Hematopoietic multipotent progenitor cell (in vitro differentiated cells): Measurements from ENCODE around the gene ACOT2. TPM values are rescaled to one million over a fixed set of nuclear protein-coding genes. Genes with fewer than 3 reads are reported as not detected.
"Not testable (repeated sequence)": the region's sequence is repeated elsewhere in the genome, so short reads cannot be mapped to it uniquely, and the experiment has no call there.

Experiments used
- DNase-seq, 3 donors: peaks; one replicate each; pipeline ENCODE4 v3.0.0-alpha.2; 2011 to 2015; ENCODE audit warnings: low read depth in 2 of 3, low spot score in 2 of 3
- total RNA-seq: library from RNA; depleted of rRNA; stranded (reverse); fragments of >200 nt; gene quantifications from one replicate; pipeline ENCODE4 v1.2.3, GENCODE V29; 2012

ACOT2 gene
- total RNA-seq, result 54.4 TPM

- DNase-seq, result peak in 2 of 3 donors; percentile 76 to 83
Observed at GRCh38 chr14:73569185-73569958, at the start of gene ACOT2. ACOT2 (plus strand) TSS chr14:73569213; CDS start chr14:73569241, 28 bp downstream.

- no peak for DNase-seq
Observed at GRCh38 chr14:73521229-73521628, 47.8 kb upstream of the ACOT2 start.

GRCh38 chr14:73524493-73524892, 44.5 kb upstream of the ACOT2 start:
- no peak for DNase-seq

GRCh38 chr14:73526036-73526984, 42.7 kb upstream of the ACOT2 start:
- no peak for DNase-seq

GRCh38 chr14:73529356-73529755, 39.7 kb upstream of the ACOT2 start:
- DNase-seq, result not testable (repeated sequence)

GRCh38 chr14:73531971-73532370, 37.0 kb upstream of the ACOT2 start:
- not testable (repeated sequence) for DNase-seq

GRCh38 chr14:73537244-73538045, 31.6 kb upstream of the ACOT2 start:
- DNase-seq, result peak in 2 of 3 donors; percentile 8 to 24

- DNase-seq, result peak in 1 of 3 donors; percentile 27
Observed at GRCh38 chr14:73539017-73539416, 30.0 kb upstream of the ACOT2 start.

- DNase-seq, result not testable (repeated sequence)
Observed at GRCh38 chr14:73542961-73543360, 26.1 kb upstream of the ACOT2 start.

GRCh38 chr14:73545353-73545752, 23.7 kb upstream of the ACOT2 start:
- not testable (repeated sequence) for DNase-seq

- DNase-seq, result not testable (repeated sequence)
Observed at GRCh38 chr14:73549097-73549496, 19.9 kb upstream of the ACOT2 start.

- not testable (repeated sequence) for DNase-seq
Observed at GRCh38 chr14:73549889-73550524, 19.0 kb upstream of the ACOT2 start.

GRCh38 chr14:73553845-73554244, 15.2 kb upstream of the ACOT2 start:
- DNase-seq, result no peak

- not testable (repeated sequence) for DNase-seq
Observed at GRCh38 chr14:73557201-73557600, 11.8 kb upstream of the ACOT2 start.

GRCh38 chr14:73558238-73558637, 10.8 kb upstream of the ACOT2 start:
- not testable (repeated sequence) for DNase-seq

GRCh38 chr14:73562256-73562655, 6.8 kb upstream of the ACOT2 start:
- not testable (repeated sequence) for DNase-seq

GRCh38 chr14:73562696-73563095, 6.3 kb upstream of the ACOT2 start:
- DNase-seq, result peak in 1 of 3 donors; percentile 5

- DNase-seq, result not testable (repeated sequence)
Observed at GRCh38 chr14:73566431-73566830, 2.6 kb upstream of the ACOT2 start.

- not testable (repeated sequence) for DNase-seq
Observed at GRCh38 chr14:73566935-73567334, 2.1 kb upstream of the ACOT2 start.

GRCh38 chr14:73567358-73567757, 1.7 kb upstream of the ACOT2 start:
- DNase-seq, result no peak
